ENCODE measurements around the gene BGN.

The BGN gene

DNA sequence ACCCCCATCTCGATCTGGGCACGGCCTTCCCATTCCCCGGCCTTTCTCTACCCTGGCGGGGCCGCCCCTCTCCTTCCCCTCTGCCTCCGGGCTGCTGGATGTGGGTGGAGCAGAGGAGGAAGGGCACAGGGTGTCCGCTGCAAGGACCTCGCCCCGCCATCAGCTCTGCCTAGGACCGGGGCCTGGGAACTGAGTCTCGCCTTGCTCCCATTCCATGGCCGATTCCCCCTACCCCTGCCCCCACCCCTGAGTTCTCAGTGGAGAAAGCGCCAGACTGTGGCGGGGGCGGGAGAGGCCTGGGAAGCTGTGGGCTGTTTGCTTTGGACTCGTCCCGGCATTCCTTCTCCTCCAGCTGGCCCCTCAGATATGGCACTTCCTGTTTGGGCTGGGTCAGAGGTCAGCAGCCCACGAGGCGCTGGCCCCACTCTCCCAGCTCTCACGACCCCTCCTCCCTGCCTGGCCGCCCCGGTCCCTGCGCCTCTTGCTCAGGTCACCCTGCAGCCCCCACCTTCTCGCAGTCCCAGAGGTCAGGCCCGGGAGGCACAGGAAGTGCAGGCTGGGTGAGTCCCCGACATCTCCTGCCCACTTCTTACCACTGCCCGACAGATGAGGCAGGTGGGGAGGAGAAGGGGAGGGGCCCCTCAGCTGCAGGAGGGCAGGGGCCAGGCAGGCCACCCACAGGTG is 6.4 kb upstream of the BGN start:
- H3K27ac ChIP-seq (ENCODE audit: low read length): no peak overlapping the region
- no peak overlapping the region for H3K4me3 ChIP-seq (ENCODE audit: low read length)
- no peak overlapping the region for H2AFZ ChIP-seq (ENCODE audit: low read depth, low read length)
- no peaks in the 10 kb centered on the region for H4K20me1 ChIP-seq (ENCODE audit: insufficient read depth, low read length)
- H3K9me3 ChIP-seq (ENCODE audit: insufficient read depth, low read length): no peaks in the 10 kb centered on the region
- no peak overlapping the region for H3K4me2 ChIP-seq (ENCODE audit: low read length)
- H3K4me1 ChIP-seq (ENCODE audit: low read length): no peaks in the 10 kb centered on the region
- H3K36me3 ChIP-seq (replicated peaks; ENCODE audit: low read depth, low read length): no peaks in the 10 kb centered on the region
- H3K9ac ChIP-seq (ENCODE audit: low read length): no peak overlapping the region
- no peaks in the 10 kb centered on the region for H3K27me3 ChIP-seq (ENCODE audit: low read depth, low read length)
- TF ChIP-seq, protein P1, sequence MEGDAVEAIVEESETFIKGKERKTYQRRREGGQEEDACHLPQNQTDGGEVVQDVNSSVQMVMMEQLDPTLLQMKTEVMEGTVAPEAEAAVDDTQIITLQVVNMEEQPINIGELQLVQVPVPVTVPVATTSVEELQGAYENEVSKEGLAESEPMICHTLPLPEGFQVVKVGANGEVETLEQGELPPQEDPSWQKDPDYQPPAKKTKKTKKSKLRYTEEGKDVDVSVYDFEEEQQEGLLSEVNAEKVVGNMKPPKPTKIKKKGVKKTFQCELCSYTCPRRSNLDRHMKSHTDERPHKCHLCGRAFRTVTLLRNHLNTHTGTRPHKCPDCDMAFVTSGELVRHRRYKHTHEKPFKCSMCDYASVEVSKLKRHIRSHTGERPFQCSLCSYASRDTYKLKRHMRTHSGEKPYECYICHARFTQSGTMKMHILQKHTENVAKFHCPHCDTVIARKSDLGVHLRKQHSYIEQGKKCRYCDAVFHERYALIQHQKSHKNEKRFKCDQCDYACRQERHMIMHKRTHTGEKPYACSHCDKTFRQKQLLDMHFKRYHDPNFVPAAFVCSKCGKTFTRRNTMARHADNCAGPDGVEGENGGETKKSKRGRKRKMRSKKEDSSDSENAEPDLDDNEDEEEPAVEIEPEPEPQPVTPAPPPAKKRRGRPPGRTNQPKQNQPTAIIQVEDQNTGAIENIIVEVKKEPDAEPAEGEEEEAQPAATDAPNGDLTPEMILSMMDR (IDR thresholded peaks at IDR 0.05; ENCODE audit: low read depth, low read length): no peak
- TF ChIP-seq EZH2phosphoT487 (IDR thresholded peaks at IDR 0.05; ENCODE audit: low read depth): no peak
- H3K79me2 ChIP-seq (ENCODE audit: low read length): no peaks in the 10 kb centered on the region

DNA sequence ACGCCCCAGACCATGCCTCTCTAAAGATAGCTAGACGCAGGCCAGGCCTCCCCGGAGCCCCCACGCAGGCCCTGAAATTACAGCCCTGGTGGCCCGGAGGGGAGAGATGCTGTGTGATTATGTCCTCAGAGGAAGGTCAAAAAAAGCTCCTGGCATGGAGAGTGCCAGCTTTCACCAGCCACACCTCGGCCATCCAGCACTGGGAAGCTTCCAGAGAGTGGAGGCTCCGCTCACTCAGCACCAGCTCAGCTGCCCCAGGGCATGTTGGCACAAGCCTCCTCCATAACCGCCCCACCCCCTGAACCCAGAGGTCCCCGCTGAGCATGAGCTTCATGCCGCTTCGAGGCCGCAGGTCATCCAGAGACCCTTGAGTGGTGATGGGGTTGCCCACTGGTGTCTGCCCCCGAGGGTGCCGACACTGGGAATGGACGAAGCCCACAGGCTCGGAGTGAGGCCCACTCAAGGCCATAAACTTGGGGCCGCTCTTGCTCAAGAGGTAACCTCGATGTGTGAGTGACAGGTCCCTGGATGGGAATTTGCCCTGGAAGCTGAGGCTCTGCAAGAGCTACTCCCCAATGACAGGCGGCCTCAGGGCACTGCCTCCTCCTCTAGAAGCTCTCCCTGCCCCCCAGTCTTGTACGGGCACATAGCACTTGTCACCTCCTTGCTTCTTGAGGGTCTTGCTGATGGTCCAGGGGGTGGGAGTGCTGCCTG is 4.4 kb upstream of the BGN start:
- H3K9ac ChIP-seq (ENCODE audit: low read length): no peak overlapping the region
- TF ChIP-seq EZH2phosphoT487 (IDR thresholded peaks at IDR 0.05; ENCODE audit: low read depth): no peak
- TF ChIP-seq, protein P1 (IDR thresholded peaks at IDR 0.05; ENCODE audit: low read depth, low read length): no peak
- H3K9me3 ChIP-seq (ENCODE audit: insufficient read depth, low read length): no peaks in the 10 kb centered on the region
- no peak overlapping the region for H3K27ac ChIP-seq (ENCODE audit: low read length)
- H2AFZ ChIP-seq (ENCODE audit: low read depth, low read length): no peak overlapping the region
- no peak overlapping the region for H3K4me3 ChIP-seq (ENCODE audit: low read length)
- no peaks in the 10 kb centered on the region for H3K4me1 ChIP-seq (ENCODE audit: low read length)
- H4K20me1 ChIP-seq (ENCODE audit: insufficient read depth, low read length): no peaks in the 10 kb centered on the region
- no peaks in the 10 kb centered on the region for H3K79me2 ChIP-seq (ENCODE audit: low read length)
- no peaks in the 10 kb centered on the region for H3K27me3 ChIP-seq (ENCODE audit: low read depth, low read length)
- H3K36me3 ChIP-seq (replicated peaks; ENCODE audit: low read depth, low read length): no peaks in the 10 kb centered on the region
- H3K4me2 ChIP-seq (ENCODE audit: low read length): no peak overlapping the region

DNA sequence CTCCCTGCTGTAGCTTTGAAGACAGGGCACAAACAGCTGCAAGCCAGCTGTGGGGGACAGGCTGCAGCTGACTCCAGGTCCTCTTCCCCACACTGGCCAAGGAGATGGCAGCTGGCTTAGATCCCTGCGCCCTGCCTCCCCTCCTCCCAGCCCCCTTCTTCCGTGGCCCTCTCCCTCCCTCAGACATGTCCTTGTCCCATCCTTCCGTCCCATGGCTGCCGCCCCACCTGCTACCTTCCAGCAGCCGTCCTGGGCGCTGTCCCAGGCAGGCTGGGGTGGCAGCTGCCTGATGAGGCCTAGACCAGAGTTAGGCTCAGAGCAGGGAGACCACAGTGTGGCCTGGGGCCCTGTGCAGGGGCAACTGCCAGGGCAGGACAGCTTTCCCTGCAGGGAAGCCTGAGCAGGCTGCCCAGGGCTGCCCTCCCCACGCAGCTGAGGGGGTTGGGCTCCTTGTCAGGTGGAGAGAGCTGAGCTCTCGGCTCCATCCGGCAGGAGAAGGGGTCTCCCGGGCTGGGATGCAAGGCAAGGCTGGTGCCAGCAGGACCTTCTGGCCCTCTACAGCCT is 3.3 kb upstream of the BGN start:
- Histone ChIP-seq H3K79me2 (ENCODE audit: low read length) (no peaks in the 10 kb centered on the region), H3K4me3 (ENCODE audit: low read length) (no peak overlapping the region), H3K27ac (ENCODE audit: low read length) (no peak overlapping the region), H3K36me3 (replicated peaks; ENCODE audit: low read depth, low read length) (no peaks in the 10 kb centered on the region), H2AFZ (ENCODE audit: low read depth, low read length) (no peak overlapping the region), H3K27me3 (ENCODE audit: low read depth, low read length) (no peaks in the 10 kb centered on the region), H3K9ac (ENCODE audit: low read length) (no peak overlapping the region), H3K9me3 (ENCODE audit: insufficient read depth, low read length) (no peaks in the 10 kb centered on the region), H4K20me1 (ENCODE audit: insufficient read depth, low read length) (no peaks in the 10 kb centered on the region), H3K4me1 (ENCODE audit: low read length) (no peaks in the 10 kb centered on the region), H3K4me2 (ENCODE audit: low read length) (no peak overlapping the region)
- TF ChIP-seq, protein P1 (IDR thresholded peaks at IDR 0.05; ENCODE audit: low read depth, low read length): no peak
- TF ChIP-seq EZH2phosphoT487 (IDR thresholded peaks at IDR 0.05; ENCODE audit: low read depth): no peak

DNA sequence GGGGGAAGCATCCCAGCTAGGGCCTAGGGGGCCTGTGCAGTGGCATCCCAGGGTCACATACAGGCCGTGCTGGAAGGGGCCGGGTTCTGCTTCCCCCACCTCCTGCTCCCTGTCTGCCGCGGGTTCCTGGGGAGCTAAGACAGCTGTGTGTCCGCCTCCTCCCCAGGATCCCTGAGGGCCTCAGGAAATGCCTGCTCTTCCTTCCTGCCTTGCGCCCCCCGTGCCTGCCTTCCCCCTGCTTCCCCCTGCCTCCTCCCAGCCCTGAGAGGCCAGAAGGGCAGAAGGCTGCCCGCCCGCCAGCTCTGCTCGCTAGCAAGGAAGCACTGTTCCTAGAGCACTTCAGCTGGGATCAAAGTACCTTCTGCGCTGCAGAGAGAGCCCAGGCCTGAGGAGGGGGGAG is 2.9 kb upstream of the BGN start:
- Histone ChIP-seq H3K36me3 (replicated peaks; ENCODE audit: low read depth, low read length) (no peaks in the 10 kb centered on the region), H3K27ac (ENCODE audit: low read length) (no peak overlapping the region), H3K4me2 (ENCODE audit: low read length) (no peak overlapping the region), H3K9ac (ENCODE audit: low read length) (no peak overlapping the region), H3K27me3 (ENCODE audit: low read depth, low read length) (no peaks in the 10 kb centered on the region), H2AFZ (ENCODE audit: low read depth, low read length) (no peak overlapping the region), H3K4me3 (ENCODE audit: low read length) (no peak overlapping the region), H3K9me3 (ENCODE audit: insufficient read depth, low read length) (no peaks in the 10 kb centered on the region), H3K79me2 (ENCODE audit: low read length) (no peaks in the 10 kb centered on the region), H4K20me1 (ENCODE audit: insufficient read depth, low read length) (no peaks in the 10 kb centered on the region), H3K4me1 (ENCODE audit: low read length) (no peaks in the 10 kb centered on the region)
- no peak for TF ChIP-seq EZH2phosphoT487 (IDR thresholded peaks at IDR 0.05; ENCODE audit: low read depth)
